IMR-90 (cell line): ENCODE data around the gene CLDN14.

Source experiments
- BHLHE40 ChIP-seq: fragments of 150-350 bp; IDR thresholded peaks from 2 replicates; pipeline ENCODE4 v1.6.1; 2016; ENCODE audit warnings: mild to moderate bottlenecking, low read depth, low read length
- CEBPB ChIP-seq: IDR thresholded peaks from 2 replicates; pipeline ENCODE4 v1.6.1; 2012; ENCODE audit warnings: low read depth, low read length, improper control_type of control experiment
- CHD1 ChIP-seq: IDR thresholded peaks from 2 replicates; pipeline ENCODE4 v1.6.1; 2012; ENCODE audit warnings: low read depth, low read length, improper control_type of control experiment
- MAFK ChIP-seq: IDR thresholded peaks from 2 replicates; pipeline ENCODE4 v1.6.1; 2012; ENCODE audit warnings: low read depth, low read length, improper control_type of control experiment
- MXI1 ChIP-seq: IDR thresholded peaks from 2 replicates; pipeline ENCODE4 v1.6.1; 2012; ENCODE audit warnings: low read depth, mild to moderate bottlenecking, low read length, moderate library complexity, borderline replicate concordance
- POLR2A ChIP-seq: IDR thresholded peaks from 2 replicates; pipeline ENCODE4 v1.6.1; 2012; ENCODE audit warnings: mild to moderate bottlenecking, low read depth, low read length
- SMC3 ChIP-seq: fragments of 150-350 bp; IDR thresholded peaks from 2 replicates; pipeline ENCODE4 v1.6.1; 2016; ENCODE audit warnings: low read depth, mild to moderate bottlenecking, antibody characterized with exemption, low read length, moderate library complexity
- TF ChIP-seq, protein P1 (sequence below): conservative IDR thresholded peaks from 2 replicates; pipeline ENCODE4 v1.5.1; 2012; ENCODE audit warnings: mild to moderate bottlenecking, low read depth, low read length, improper control_type of control experiment
- TF ChIP-seq, protein P2 (sequence below): fragments of 150-350 bp; IDR thresholded peaks from 2 replicates; pipeline ENCODE4 v1.6.1; 2017; ENCODE audit warnings: mild to moderate bottlenecking, antibody characterized with exemption, low read length, low read depth
- TF ChIP-seq, protein P3 (sequence below): fragments of 150-350 bp; IDR thresholded peaks from 2 replicates; pipeline ENCODE4 v1.6.1; 2016; ENCODE audit warnings: low read depth, mild to moderate bottlenecking, low read length, moderate library complexity, borderline replicate concordance

DNA sequence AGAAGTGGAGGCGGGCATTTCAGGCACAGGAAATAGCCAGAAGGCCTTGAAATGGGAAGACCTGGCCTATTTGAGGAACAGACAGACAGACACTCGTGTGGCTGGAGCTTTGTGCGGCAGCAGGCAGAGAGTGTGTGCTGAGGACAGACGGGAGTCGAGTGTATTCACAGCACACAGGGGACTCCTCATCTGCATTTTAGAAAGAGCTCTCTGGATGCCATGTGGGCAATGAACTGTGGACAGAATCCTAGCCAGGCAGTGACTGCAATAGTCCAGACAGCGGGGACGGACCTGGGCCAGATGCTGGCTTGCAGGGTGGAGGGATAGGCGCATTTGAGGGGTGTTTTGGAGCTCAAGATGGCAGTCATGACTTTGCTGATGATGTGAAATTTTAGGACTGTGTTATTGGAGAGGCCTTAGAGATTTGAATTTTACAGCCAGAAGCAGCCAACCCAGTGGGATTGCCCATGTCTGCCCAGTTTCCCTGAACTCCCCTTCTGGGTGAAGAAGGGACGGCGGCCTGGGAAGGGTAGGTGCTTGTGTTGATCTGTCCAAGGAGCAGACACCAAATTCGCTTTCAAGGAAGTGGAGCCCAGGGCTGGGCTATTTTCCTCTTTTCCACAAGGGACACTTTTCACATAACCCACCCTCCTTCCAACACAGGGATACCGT, 51.0 kb downstream of the CLDN14 start:
- TF ChIP-seq POLR2A (peak; percentile 59; the same call in 1 of the 2 replicates), SMC3 (no peak), BHLHE40 (no peak), CEBPB (no peak), MAFK (no peak), CHD1 (no peak), MXI1 (no peak)
- TF ChIP-seq, protein P1, sequence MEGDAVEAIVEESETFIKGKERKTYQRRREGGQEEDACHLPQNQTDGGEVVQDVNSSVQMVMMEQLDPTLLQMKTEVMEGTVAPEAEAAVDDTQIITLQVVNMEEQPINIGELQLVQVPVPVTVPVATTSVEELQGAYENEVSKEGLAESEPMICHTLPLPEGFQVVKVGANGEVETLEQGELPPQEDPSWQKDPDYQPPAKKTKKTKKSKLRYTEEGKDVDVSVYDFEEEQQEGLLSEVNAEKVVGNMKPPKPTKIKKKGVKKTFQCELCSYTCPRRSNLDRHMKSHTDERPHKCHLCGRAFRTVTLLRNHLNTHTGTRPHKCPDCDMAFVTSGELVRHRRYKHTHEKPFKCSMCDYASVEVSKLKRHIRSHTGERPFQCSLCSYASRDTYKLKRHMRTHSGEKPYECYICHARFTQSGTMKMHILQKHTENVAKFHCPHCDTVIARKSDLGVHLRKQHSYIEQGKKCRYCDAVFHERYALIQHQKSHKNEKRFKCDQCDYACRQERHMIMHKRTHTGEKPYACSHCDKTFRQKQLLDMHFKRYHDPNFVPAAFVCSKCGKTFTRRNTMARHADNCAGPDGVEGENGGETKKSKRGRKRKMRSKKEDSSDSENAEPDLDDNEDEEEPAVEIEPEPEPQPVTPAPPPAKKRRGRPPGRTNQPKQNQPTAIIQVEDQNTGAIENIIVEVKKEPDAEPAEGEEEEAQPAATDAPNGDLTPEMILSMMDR: no peak
- TF ChIP-seq, protein P2, sequence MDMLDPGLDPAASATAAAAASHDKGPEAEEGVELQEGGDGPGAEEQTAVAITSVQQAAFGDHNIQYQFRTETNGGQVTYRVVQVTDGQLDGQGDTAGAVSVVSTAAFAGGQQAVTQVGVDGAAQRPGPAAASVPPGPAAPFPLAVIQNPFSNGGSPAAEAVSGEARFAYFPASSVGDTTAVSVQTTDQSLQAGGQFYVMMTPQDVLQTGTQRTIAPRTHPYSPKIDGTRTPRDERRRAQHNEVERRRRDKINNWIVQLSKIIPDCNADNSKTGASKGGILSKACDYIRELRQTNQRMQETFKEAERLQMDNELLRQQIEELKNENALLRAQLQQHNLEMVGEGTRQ: no peak
- TF ChIP-seq, protein P3, sequence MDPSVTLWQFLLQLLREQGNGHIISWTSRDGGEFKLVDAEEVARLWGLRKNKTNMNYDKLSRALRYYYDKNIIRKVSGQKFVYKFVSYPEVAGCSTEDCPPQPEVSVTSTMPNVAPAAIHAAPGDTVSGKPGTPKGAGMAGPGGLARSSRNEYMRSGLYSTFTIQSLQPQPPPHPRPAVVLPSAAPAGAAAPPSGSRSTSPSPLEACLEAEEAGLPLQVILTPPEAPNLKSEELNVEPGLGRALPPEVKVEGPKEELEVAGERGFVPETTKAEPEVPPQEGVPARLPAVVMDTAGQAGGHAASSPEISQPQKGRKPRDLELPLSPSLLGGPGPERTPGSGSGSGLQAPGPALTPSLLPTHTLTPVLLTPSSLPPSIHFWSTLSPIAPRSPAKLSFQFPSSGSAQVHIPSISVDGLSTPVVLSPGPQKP: no peak
